IgD-negative memory B cell (primary cell): ENCODE measurements around the gene DIPK2A. TPM values are rescaled to one million over a fixed set of nuclear protein-coding genes. Genes with fewer than 3 reads are reported as not detected.

ENCODE experiments used
- H3K27ac Mint-ChIP-seq, 3 donors: one replicate each; pipeline ENCODE4 v1.8.0; 2020 to 2022; ENCODE audit warnings: mild to moderate bottlenecking in 3 of 3, mixed read lengths in 3 of 3, moderate library complexity in 1 of 3
- H3K27me3 Mint-ChIP-seq: one replicate; pipeline ENCODE4 v1.8.0; 2021; ENCODE audit warnings: mixed read lengths
- H3K36me3 Mint-ChIP-seq: one replicate; pipeline ENCODE4 v1.8.0; 2020; ENCODE audit warnings: mild to moderate bottlenecking, mixed read lengths
- H3K4me1 Mint-ChIP-seq, 3 donors: one replicate each; pipeline ENCODE4 v1.8.0; 2020 to 2022; ENCODE audit warnings: mixed read lengths in 3 of 3, mild to moderate bottlenecking in 1 of 3
- H3K4me3 Mint-ChIP-seq, 4 donors: one replicate each; pipeline ENCODE4 v1.8.0; 2020 to 2022; ENCODE audit warnings: mild to moderate bottlenecking in 4 of 4, mixed read lengths in 4 of 4, moderate library complexity in 3 of 4
- H3K9me3 Mint-ChIP-seq, 3 donors: one replicate each; pipeline ENCODE4 v1.8.0; 2020 to 2021; ENCODE audit warnings: mixed read lengths in 3 of 3, mild to moderate bottlenecking in 1 of 3
- polyA plus RNA-seq: library from polyadenylated mRNA; unstranded; fragments of 300-500 nt; fragmentation: Illumina TruSeq; gene quantifications from one replicate; pipeline ENCODE4 v1.2.3, GENCODE V29; 2021

DIPK2A gene
- polyA plus RNA-seq, 1 donor from 2014 or later, result 22.2 TPM

- Mint-ChIP-seq H3K27me3 (no peaks in the 10 kb centered on the region), H3K4me1 (peaks cover 7 to 33% (median 18%) of the 10 kb centered on the region in 3 donors), H3K4me3 (no peak overlapping the region), H3K27ac (no peak overlapping the region), H3K9me3 (no peaks in the 10 kb centered on the region), H3K36me3 (peaks cover 2% of the 10 kb centered on the region)
Observed at GRCh38 chr3:143991713-143992112, 20.1 kb downstream of the DIPK2A start.

- no peak overlapping the region for H3K4me3 Mint-ChIP-seq
- H3K36me3 Mint-ChIP-seq, result peaks cover 2% of the 10 kb centered on the region
- H3K4me1 Mint-ChIP-seq, result peaks cover 9 to 17% (median 10%) of the 10 kb centered on the region in 3 donors
- no peak overlapping the region for H3K27ac Mint-ChIP-seq
- no peaks in the 10 kb centered on the region for H3K27me3 Mint-ChIP-seq
- H3K9me3 Mint-ChIP-seq, result no peaks in the 10 kb centered on the region
Observed at GRCh38 chr3:143998266-143998665, 26.6 kb downstream of the DIPK2A start.

GRCh38 chr3:144003051-144003450 is 31.4 kb downstream of the DIPK2A start:
- peaks cover 2% of the 10 kb centered on the region for H3K36me3 Mint-ChIP-seq
- H3K4me3 Mint-ChIP-seq, result no peak overlapping the region
- no peaks in the 10 kb centered on the region for H3K9me3 Mint-ChIP-seq
- peaks cover 2 to 7% (median 4%) of the 10 kb centered on the region in 3 donors for H3K4me1 Mint-ChIP-seq
- no peak overlapping the region for H3K27ac Mint-ChIP-seq
- no peaks in the 10 kb centered on the region for H3K27me3 Mint-ChIP-seq

GRCh38 chr3:144010371-144010770 is 38.7 kb downstream of the DIPK2A start:
- no peaks in the 10 kb centered on the region for H3K27me3 Mint-ChIP-seq
- no peaks in the 10 kb centered on the region for H3K4me1 Mint-ChIP-seq
- H3K4me3 Mint-ChIP-seq, result no peak overlapping the region
- H3K9me3 Mint-ChIP-seq, result no peaks in the 10 kb centered on the region
- no peaks in the 10 kb centered on the region for H3K36me3 Mint-ChIP-seq
- H3K27ac Mint-ChIP-seq, result no peak overlapping the region

GRCh38 chr3:144011251-144011799 is 39.7 kb downstream of the DIPK2A start:
- Mint-ChIP-seq H3K27me3 (no peaks in the 10 kb centered on the region), H3K27ac (no peak overlapping the region), H3K9me3 (no peaks in the 10 kb centered on the region), H3K4me3 (no peak overlapping the region), H3K4me1 (no peaks in the 10 kb centered on the region), H3K36me3 (no peaks in the 10 kb centered on the region)

GRCh38 chr3:144015133-144015532 is 43.5 kb downstream of the DIPK2A start:
- Mint-ChIP-seq H3K9me3 (peaks cover 2 to 10% (median 6%) of the 10 kb centered on the region in 3 donors), H3K27me3 (no peaks in the 10 kb centered on the region), H3K36me3 (peaks cover 6% of the 10 kb centered on the region), H3K4me1 (peaks cover 0 to 2% (median 0%) of the 10 kb centered on the region in 3 donors), H3K4me3 (no peak overlapping the region), H3K27ac (no peak overlapping the region)

- peaks cover 0 to 5% (median 4%) of the 10 kb centered on the region in 3 donors for H3K4me1 Mint-ChIP-seq
- no peak overlapping the region for H3K4me3 Mint-ChIP-seq
- H3K27ac Mint-ChIP-seq, result no peak overlapping the region
- no peaks in the 10 kb centered on the region for H3K27me3 Mint-ChIP-seq
- peaks cover 6% of the 10 kb centered on the region for H3K36me3 Mint-ChIP-seq
- H3K9me3 Mint-ChIP-seq, result peaks cover 2 to 13% (median 6%) of the 10 kb centered on the region in 3 donors
Observed at GRCh38 chr3:144018776-144019175, 47.2 kb downstream of the DIPK2A start.

Other genes starting within 250 kb of the DIPK2A start
- gene SLC9A9, start 123.4 kb upstream of the DIPK2A start, polyA plus RNA-seq, result 9.1 TPM